ENCODE results near the gene KLK6.

The KLK6 gene

DNA sequence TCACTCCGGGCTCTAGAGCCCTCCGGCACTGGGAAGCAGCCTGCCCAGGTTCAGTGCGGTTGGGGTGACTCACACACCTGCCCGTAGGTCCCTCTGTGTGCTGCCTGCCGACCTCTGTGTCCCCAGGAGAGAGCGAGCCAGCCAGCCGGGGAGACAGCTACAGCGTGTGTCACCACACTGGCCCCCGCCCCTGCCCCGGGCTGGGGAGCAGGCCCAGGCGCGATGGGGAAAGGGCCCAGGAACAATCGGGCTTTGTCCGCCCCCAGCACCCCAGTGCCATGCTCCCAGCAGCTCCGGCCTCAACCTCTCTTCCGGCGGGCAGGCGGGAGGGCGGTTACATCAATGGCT is at the start of gene KLK6:
Gene KLK6, minus strand, starts transcription at position 179 of the 348 bp plus-strand sequence. CDS start 1,487 bp downstream, outside the sequence.
- no peak for DNase-seq

DNA sequence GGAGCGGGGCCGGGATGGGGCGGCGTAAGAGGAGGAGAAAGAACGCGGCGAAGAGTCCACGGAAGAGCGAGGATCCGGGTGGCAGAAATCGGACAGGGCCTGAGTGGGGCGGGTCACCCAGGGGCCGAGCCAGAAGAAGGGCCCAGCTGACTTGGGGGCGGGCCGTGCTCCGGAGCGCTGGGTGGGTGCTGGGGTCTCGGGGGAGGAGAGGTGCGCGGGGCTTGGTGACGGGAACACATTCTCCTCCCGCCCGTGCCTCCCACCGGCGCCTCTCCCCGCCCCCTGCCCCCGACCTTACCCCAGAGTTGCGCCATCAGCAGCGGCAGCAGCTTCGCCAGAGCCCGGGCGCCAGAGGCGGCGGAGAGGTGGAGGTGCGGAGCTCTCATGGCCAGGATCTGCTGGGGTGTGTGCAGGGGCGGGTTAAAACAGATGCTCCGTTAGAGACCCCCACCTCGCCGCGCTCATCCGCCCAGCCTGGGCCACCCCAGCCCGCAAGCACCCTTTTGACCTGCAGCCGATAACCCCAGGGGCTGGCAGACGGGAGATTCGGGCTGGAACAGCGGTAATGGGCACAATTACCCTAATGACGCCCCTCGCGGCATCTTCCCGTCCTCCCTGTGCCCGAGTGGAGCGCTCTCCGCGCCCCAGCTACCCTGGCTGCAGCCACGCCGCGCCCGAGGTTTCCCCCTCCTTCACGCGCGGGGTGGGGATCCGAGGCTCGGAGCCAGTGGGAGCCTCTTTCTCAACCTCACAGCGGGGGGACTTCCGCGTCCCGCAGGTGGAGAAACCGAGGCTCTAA is 49.6 kb upstream of the KLK6 start:
- no peak for DNase-seq

DNA sequence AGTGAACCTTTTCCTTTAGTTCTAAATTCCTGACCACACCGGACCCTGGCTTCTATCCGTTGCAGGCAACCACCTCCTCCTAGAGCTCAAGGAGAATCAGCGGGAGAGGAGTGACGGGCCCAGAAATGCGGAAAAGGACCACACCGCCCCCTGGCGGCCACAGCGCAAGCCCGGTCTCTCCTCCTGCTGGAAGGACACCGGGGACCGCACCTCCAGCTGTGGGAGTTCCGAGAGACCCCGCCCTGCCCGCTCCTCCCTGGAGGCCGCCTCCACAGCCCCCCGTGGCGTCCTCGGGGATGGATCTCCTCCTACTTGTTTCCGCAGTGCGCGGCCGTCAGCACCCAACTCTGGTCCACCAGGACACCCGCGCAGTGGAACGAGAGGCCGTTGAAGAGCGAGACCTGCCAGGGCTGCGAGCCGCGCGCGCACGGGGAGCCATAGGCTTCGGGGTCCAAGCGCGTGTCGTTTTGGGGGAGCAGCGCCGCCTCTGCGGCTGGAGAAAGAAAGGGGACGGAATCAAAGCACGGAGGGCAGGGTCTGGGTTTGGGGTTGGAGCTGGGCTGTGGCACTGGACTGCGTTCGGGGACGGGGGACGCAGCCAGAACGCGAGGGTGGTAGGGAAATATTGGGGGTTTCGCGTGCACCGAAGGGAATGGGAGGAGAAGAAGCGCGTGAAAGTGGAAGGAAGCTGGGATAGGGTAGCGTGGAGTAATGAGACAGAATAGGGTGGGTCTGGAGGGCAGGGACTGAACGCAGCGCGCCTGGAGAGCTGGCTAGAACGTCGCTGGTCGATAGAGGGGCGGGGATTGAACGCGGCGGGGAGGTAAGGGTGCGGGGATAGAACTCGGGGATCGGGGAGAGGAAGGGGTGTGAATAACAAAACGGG is 47.6 kb upstream of the KLK6 start:
- DNase-seq: no peak

DNA sequence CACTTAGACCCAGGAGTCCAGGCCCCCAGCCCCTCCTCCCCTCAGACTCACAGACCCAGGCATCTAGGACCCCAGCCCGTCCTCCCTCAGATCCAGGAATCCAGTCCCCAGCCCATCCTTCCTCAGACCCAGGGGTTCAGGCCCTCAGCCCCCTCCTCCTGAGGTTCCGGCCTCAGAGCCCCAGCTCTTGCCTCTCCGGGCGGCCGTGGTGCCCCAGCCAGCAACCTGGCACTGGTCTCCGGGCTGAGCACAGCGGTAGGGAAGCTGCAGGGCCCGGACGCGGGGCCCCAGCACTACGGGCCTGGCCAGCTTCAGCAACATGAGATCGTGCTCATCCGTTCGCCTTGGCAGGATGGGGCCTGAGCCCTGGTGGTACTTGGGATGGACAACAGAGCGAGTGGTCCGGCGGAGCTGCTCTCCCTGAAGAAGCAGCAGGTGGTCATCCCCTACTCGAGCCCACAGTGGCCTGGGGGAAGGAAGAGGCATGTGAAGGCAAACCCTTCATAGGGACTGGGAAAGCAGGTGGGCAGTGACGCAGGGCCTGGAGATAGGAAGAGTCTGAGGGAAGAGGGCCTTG is 46.4 kb upstream of the KLK6 start:
- DNase-seq: no peak

DNA sequence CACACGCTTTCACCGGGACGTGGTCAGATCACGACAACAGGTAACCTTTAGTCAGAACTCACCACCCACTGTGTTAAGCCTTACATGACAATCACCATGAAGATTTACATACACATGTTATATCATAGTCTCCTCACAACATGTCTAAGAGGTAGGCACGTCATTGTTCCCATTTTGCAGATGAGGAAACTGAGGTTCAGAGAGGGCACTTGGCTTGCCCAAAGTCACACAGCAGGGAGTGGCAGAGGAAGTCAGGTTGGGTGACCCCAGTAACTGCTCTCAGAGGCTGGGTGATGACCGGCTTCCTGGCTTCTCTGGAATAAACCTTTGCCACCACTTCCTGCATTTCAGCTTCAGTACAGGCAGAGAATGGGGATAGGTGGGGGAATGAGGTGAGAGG is 44.9 kb upstream of the KLK6 start:
- no peak for DNase-seq

DNA sequence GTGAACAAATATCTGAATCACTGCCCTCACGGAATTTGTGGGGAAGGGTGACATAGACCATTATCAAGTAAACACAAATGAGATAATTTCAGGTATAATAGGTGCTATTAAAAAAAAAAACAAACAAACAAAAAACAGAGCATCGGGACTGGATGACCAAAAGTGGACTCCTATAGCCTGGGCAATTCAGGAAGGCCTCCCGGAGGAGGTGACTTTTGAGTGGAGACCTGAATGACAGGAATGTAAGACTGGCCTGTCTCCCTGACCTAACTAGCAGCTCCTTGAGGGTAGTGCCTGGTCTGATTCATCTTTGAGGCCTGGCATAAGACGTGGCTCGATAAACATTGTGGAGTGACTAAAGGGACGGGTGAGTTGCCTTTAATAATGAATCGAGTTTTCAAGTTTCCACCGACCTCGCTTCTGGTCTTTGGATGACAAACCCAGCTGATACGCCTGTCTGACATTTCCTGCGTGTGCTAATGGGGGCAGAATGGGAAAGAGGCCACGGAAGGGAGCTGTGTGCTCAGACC is 43.3 kb upstream of the KLK6 start:
- DNase-seq: no peak

DNA sequence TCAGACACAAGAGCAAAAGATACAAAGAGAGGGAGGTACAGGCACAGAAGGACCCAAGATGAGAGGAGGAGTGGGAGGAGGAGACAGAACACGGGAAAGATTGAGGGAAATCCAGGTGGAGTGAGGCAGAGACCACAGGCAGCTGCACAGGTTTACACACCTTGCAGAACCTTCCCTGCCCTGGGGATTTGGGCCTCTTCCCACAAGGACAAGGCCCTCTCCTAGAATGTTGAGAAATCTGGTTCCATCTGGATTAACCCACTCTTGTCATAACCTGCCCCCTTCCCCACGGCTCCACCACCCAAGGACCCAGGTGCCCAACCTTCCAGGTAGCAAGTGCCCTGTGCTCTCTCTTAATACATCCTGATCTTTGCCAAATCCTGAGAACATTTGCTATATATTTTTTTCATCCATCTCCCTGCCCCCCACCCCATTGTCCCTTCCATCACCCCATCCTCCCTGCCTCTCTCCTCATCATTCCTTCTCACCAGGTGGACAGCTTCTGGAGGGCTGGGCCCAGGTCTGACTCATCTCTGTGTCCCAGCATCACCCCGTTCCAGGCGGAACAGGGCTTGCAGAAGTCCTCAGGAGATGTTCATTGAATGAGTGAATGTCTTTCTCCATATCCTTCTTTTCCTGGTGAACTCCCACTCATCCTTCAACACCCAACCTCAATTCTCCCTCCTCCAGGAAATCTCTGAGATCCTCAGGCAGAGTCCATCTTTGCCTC is 40.8 kb upstream of the KLK6 start:
- DNase-seq: no peak

DNA sequence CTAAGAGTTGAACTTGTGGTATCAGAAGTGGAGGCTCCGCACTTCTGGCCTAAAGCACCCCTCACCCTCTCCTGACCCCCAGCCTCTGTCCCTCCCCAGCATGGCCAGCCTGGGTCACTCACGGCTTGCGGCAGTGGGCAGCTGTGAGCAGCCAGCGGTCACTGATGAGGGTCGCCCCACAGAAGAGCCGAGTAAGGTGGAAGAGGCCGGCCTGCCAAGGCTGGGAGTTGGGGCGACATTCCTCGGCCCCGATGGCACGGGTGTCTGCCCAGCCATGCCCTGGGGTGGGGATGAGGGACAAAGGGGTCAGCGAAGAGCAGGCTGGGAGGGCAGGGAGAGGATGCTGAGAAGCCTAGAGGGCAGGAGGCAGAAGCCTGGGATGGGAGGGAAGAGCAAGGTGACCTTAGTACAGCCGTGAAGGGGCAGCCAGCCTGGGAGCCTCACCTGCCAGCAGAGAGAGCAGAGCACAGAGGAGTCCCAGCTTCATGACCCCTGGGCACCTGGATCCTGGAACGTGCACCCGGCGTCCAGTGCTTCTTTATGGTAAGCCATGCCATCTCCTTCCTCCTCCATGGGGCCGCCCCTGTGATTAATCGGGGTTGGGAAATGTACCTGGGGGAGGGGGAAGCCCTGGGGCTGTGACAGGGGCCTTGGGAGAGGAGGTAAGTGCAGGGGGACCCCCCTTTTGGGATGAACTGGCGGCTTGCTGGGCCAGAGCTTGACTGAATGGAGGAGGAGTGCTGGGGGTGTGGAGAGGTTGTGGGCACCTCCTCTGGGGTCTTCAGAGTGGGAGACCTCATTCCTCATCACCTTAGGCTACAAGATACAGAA is 39.9 kb upstream of the KLK6 start:
- no peak for DNase-seq

DNA sequence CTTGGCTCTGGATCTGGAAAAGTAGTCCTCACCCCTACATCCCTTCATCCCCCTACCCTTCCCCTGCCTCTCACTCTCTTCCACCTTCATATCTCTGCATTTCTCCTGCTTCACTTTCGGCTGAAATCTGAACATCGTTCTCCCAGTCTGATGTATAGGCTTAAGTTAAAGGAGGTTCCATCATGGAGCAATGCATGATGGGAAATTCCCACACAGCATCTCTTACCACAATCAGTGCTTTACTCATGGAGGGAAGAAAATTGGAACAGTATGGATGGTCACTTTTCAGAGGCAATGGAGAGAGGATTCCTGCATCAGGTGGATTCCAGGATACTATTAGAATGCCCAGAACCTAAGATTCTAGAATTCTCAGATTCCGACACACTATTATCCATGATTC is 38.1 kb upstream of the KLK6 start:
- DNase-seq: no peak

DNA sequence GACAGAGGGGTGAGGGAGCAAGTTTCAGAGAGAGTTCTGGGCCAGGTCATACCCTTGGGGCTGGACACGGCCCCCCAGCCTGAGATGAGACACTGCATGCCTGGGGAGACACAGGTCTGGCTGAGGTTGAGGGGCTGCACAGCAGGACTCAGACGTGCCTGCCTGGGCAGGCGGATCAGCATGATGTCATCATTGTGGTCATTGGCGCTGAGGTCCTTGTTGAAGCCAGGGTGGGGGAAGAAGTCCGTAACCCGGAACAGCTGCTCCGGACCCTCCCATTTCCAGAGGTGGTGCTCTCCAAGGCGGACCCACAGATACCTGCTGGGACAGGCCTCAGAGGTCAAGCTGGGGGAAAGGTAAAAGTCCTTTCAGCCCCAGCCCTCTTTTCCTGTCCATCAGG is 37.0 kb upstream of the KLK6 start:
- DNase-seq: no peak

DNA sequence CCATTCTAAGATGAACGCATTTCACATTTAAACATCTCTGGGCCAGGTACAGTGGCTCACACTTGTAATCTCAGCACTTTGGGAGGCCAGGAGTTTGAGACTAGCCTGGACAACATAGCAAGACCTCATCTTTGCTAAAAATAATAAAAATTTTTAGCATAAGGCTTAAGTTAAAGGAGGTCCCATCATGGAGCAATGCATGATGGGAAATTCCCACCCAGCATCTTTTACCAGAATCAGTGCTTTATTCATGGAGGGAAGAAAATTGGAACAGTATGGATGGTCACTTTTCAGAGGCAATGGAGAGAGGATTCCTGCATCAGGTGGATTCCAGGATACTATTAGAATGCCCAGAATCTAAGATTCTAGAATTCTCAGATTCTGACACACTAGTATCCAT is 35.9 kb upstream of the KLK6 start:
- DNase-seq: no peak

DNA sequence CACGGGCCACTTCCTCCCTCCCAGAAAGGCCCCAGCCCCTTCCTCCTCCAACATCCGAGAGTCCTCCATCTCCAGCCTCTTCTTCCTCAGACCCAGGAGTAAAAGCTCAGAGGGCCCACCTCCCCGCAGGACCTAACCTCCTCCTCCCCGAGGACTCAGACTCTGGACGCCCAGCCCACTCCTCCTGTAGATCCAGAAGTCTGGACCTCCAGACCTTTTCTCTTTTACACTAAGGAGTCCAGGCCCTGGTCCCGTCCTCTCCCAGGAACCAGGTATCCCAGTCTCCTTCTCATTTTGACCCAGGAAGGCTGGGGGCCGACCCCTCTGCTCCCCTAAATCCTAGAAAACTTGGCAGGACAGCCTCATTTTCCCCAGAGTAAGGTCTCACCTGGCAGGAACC is 33.9 kb upstream of the KLK6 start:
- DNase-seq: no peak

DNA sequence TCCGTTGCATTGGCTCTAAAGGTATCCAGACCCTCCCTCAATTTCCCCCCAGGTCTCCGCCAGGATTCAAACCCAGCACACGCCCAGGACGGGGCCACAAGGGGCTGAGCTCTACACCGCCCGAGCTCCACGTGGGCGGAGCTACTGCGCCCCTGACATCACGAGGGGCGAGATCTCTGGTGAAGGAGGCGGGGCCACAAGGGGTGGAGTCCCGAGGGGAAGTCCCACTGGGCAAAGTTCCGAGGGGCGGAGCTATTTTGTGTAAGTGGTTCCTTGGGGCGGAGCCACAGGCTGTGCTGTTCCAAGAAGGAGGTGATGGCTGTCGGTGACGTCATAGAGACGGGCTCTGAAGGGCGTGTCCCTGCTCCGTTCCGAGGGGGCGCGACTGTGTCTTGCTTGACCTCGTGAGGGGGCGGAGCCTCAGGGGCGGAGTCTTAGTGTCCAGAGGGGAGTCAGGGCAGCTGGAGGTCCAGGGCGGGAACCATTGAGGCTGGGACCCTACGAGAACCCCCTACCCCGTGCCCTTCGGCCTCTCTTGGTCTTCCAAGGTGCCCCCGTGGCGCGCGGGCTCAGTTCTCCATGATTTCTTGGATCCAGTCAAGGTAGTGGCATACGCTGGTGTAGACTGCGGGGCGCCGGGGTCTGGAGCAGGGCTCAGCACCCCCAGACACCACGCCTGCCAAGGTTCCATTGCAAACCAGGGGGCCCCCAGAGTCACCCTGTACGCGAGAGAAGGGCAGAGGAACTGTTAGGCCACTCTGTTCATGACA is 33.3 kb upstream of the KLK6 start:
- no peak for DNase-seq

DNA sequence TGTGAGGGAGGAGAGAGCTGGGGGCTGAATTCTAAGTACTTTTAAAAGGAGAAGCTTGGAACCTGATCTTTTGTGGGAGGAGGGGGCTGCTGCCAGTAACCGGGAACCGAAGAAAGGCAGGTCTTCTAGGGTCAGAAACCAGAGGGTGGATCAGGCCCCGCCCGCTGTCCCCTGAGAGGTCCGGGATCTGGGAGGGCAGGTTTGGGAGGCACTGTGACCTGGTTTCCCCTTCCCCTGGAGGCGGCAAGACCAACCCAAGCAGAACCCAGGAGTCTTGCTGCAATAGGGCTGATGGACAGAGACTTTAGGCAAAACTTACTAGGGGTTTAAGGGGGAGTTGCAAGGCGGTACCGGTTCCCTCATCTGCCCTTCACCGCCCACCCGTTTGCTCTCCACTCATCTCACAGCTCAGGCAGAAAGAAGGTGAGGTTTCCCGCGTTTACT is 32.7 kb upstream of the KLK6 start:
- no peak for DNase-seq

DNA sequence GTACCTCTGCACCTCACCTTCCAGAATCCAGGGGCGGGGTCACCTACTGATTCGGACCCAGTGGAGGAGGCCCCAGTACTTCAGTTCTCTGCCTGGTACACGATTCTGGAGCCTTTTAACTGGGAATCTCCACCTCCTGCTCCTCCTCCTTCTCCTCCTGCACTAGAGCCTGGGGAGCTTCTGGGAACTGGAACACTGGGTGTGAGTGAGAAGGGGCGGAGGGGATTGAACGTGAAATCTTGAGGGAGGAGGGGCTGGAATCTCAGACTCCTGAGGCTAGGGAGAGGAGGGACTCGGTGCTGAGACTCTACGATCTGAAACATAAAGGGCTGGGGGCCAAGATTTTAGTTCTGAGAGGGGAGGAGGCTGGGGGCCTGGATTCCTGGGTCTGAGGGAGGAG is 32.1 kb upstream of the KLK6 start, which contains the start of gene KLK8:
Gene KLK8, minus strand, starts transcription at position 90 of the 400 bp plus-strand sequence. CDS start 437 bp downstream, outside the sequence.
- DNase-seq: no peak

DNA sequence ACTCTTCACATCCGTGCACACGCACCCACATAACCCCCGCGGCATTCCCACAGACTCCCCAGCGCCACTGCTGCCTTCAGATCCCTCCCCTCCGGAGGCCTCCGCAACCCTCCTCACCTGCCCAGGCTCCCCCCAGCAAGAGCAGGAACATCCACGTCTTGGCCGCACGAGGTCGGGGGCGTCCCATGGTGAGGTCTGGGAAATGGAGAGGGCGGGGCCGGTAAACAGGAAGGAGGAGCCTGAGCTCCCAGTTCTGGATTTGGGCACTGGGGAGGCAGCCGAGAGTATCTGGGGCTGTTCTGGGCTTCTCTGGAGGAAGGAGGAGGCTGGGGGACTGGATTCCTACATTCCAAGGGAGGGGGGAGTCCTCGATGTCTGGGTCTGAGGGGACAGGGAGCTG is 31.6 kb upstream of the KLK6 start:
- no peak for DNase-seq

DNA sequence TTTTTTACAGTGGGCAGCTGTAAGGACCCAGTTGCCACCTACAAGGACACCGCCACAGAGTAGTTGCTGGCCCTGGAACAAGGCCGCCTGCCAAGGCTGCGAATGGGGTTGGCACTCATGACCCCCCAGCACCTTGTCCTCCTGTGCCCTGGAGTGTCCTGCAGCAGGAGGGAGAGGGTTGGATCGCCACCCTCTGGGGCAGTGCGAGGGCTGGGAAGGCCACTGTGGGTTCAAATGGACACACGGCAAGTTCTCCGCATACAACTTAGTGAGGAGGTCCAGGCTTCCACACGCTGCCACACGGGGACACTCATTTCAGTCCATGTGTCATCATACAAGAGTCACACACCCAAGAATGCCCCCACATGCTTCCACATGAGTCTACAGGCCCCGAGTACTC is 31.0 kb upstream of the KLK6 start:
- no peak for DNase-seq

DNA sequence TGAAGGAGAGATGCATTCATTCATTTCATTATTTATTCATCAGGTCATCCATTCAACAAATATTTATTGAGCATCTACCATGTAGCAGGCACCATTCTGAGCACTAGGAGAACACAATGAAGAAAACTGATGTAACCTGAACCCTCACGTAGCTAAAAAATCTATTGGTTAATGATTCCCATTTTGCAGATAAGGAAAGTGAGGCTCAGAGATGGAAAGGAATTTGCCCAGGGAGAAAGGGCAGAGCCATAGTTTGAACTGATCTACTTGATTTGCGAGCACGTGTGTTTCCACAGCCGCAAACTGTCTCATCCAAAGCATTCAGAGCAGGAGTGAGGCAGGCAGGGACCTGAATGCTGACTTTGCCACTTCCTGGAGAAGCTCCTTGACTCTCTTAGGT is 29.3 kb upstream of the KLK6 start:
- no peak for DNase-seq

DNA sequence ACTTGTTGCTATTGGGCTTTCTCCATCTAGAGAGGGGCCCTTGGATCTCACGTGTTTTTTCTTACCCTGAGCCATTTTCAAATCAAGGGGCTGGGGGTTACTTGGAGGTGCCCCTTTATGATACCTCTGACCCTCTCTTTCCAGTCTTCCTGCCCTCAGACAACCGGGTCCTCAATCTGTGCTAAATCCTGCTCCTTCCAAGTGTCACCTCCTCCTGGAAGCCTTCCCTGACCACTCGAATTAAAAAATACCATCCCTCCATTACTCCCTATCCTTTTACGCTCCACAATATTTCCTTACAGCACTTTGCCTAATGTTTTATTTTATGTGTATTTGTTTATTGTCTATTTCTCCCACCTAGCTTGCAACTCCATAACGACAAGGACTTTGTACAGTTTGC is 28.7 kb upstream of the KLK6 start:
- DNase-seq: no peak

DNA sequence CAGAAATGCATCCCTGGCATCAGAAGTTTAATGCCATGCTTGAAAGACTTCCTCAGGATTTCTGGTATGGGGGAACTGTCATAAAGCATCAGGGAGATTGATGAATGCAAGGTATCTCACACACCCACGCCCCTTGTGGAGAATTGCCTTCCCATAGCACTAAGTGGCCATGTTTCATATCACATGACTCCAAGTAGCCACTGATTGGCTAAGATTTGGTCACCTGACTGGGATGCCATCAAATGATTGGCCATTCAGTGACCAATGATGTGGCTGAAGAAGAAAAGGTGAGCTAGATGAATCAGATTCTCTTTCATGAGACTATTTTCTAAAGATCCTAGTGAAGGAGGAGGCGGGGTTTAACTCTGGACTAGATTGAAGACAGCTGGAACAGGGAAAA is 24.7 kb upstream of the KLK6 start:
- no peak for DNase-seq

DNA sequence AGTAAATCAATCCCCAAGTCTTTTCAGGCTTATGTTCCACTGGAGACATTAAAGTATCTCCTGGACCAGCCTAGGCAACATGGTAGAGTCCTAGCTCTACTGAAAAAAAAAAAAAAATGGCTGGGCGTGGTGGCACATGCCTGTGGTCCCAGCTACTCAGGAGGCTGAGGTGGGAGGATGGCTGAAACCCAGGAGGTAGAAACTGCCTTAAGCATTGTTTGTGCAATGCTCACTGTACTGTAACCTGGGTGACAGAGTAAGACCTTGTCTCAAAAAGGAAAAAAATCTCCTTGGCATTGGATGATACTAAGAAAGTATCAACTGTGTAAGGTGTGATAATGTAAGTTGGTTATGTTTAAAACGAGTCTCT is 23.3 kb upstream of the KLK6 start:
- no peak for DNase-seq
